ENCODE results near the gene LAMP5. TPM values are rescaled to one million over a fixed set of nuclear protein-coding genes. Genes with fewer than 3 reads are reported as not detected.

LAMP5 gene
- total RNA-seq, 1 experiment from 2014 or later, result not detected

GRCh38 chr20:9517297-9518162, 3.1 kb downstream of the LAMP5 start:
- DNase-seq (ENCODE audit: low read depth), result no peak
- in situ Hi-C loops (cut with HindIII; ENCODE audit: low pct_unique_long_range_greater_than_20kb, low sequenced_read_pairs), result no loop called here

GRCh38 chr20:9518576-9519175, 4.3 kb downstream of the LAMP5 start:
- no peak for DNase-seq (ENCODE audit: low read depth)
- in situ Hi-C loops (cut with HindIII; ENCODE audit: low pct_unique_long_range_greater_than_20kb, low sequenced_read_pairs), result no loop called here

GRCh38 chr20:9520086-9520485, 5.7 kb downstream of the LAMP5 start:
- in situ Hi-C loops (cut with HindIII; ENCODE audit: low pct_unique_long_range_greater_than_20kb, low sequenced_read_pairs), result no loop called here
- DNase-seq (ENCODE audit: low read depth), result no peak

GRCh38 chr20:9523636-9524035, 9.2 kb downstream of the LAMP5 start:
- in situ Hi-C loops (cut with HindIII; ENCODE audit: low pct_unique_long_range_greater_than_20kb, low sequenced_read_pairs), result no loop called here
- no peak for DNase-seq (ENCODE audit: low read depth)

- in situ Hi-C loops (cut with HindIII; ENCODE audit: low pct_unique_long_range_greater_than_20kb, low sequenced_read_pairs), result no loop called here
- DNase-seq (ENCODE audit: low read depth), result no peak
Measured at GRCh38 chr20:9531581-9531980, 17.2 kb downstream of the LAMP5 start.

- DNase-seq (ENCODE audit: low read depth), result no peak
- in situ Hi-C loops (cut with HindIII; ENCODE audit: low pct_unique_long_range_greater_than_20kb, low sequenced_read_pairs), result no loop called here
Measured at GRCh38 chr20:9532069-9532838, 17.9 kb downstream of the LAMP5 start.

- in situ Hi-C loops (cut with HindIII; ENCODE audit: low pct_unique_long_range_greater_than_20kb, low sequenced_read_pairs), result no loop called here
- DNase-seq (ENCODE audit: low read depth), result no peak
Measured at GRCh38 chr20:9534025-9534424, 19.6 kb downstream of the LAMP5 start.

- in situ Hi-C loops (cut with HindIII; ENCODE audit: low pct_unique_long_range_greater_than_20kb, low sequenced_read_pairs), result no loop called here
- no peak for DNase-seq (ENCODE audit: low read depth)
Measured at GRCh38 chr20:9535449-9535848, 21.1 kb downstream of the LAMP5 start.

GRCh38 chr20:9543214-9543613, 28.8 kb downstream of the LAMP5 start:
- in situ Hi-C loops (cut with HindIII; ENCODE audit: low pct_unique_long_range_greater_than_20kb, low sequenced_read_pairs), result no loop called here
- no peak for DNase-seq (ENCODE audit: low read depth)

- in situ Hi-C loops (cut with HindIII; ENCODE audit: low pct_unique_long_range_greater_than_20kb, low sequenced_read_pairs), result no loop called here
- no peak for DNase-seq (ENCODE audit: low read depth)
Measured at GRCh38 chr20:9550283-9550682, 35.9 kb downstream of the LAMP5 start.

- no peak for DNase-seq (ENCODE audit: low read depth)
- in situ Hi-C loops (cut with HindIII; ENCODE audit: low pct_unique_long_range_greater_than_20kb, low sequenced_read_pairs), result no loop called here
Measured at GRCh38 chr20:9550871-9551270, 36.5 kb downstream of the LAMP5 start.

GRCh38 chr20:9551808-9552550, 37.6 kb downstream of the LAMP5 start:
- in situ Hi-C loops (cut with HindIII; ENCODE audit: low pct_unique_long_range_greater_than_20kb, low sequenced_read_pairs), result no loop called here
- peak; percentile 68 for DNase-seq (ENCODE audit: low read depth)

GRCh38 chr20:9555781-9556180, 41.4 kb downstream of the LAMP5 start:
- DNase-seq (ENCODE audit: low read depth), result peak; percentile 41
- in situ Hi-C loops (cut with HindIII; ENCODE audit: low pct_unique_long_range_greater_than_20kb, low sequenced_read_pairs), result no loop called here

GRCh38 chr20:9557411-9557810, 43.0 kb downstream of the LAMP5 start:
- DNase-seq (ENCODE audit: low read depth), result no peak
- in situ Hi-C loops (cut with HindIII; ENCODE audit: low pct_unique_long_range_greater_than_20kb, low sequenced_read_pairs), result no loop called here

GRCh38 chr20:9565910-9566550, 51.6 kb downstream of the LAMP5 start:
- in situ Hi-C loops (cut with HindIII; ENCODE audit: low pct_unique_long_range_greater_than_20kb, low sequenced_read_pairs), result no loop called here
- no peak for DNase-seq (ENCODE audit: low read depth)

- in situ Hi-C loops (cut with HindIII; ENCODE audit: low pct_unique_long_range_greater_than_20kb, low sequenced_read_pairs), result no loop called here
- no peak for DNase-seq (ENCODE audit: low read depth)
Measured at GRCh38 chr20:9566977-9567376, 52.6 kb downstream of the LAMP5 start.

GRCh38 chr20:9570612-9571011, 56.2 kb downstream of the LAMP5 start:
- in situ Hi-C loops (cut with HindIII; ENCODE audit: low pct_unique_long_range_greater_than_20kb, low sequenced_read_pairs), result no loop called here
- DNase-seq (ENCODE audit: low read depth), result no peak

- no peak for DNase-seq (ENCODE audit: low read depth)
- in situ Hi-C loops (cut with HindIII; ENCODE audit: low pct_unique_long_range_greater_than_20kb, low sequenced_read_pairs), result no loop called here
Measured at GRCh38 chr20:9571783-9572182, 57.4 kb downstream of the LAMP5 start.
